ENCODE results near the gene PRKCI. TPM values are rescaled to one million over a fixed set of nuclear protein-coding genes. Genes with fewer than 3 reads are reported as not detected.

The PRKCI gene
- total and polyA plus RNA-seq, 2 donors, result 15.5 to 88.2 TPM

GRCh38 chr3:170277833-170278580 lies 55.8 kb downstream of the PRKCI start:
- no peak for DNase-seq (ENCODE audit: extremely low spot score)
- H3K4me1 ChIP-seq (ENCODE audit: insufficient read depth), result no peaks in the 10 kb centered on the region
- 92% methylated on average over 5 of the region's 5 CpGs for WGBS
- H3K36me3 ChIP-seq (ENCODE audit: insufficient read depth), result peaks cover 3% of the 10 kb centered on the region
- H3K4me3 ChIP-seq (ENCODE audit: low read depth, low read length), result no peak overlapping the region
- no peak overlapping the region for H3K27ac ChIP-seq (ENCODE audit: low read depth)

GRCh38 chr3:170278627-170279026 lies 56.4 kb downstream of the PRKCI start:
- no peak for DNase-seq (ENCODE audit: extremely low spot score)

GRCh38 chr3:170290194-170290593 lies 68.0 kb downstream of the PRKCI start:
- no peak overlapping the region for H3K27ac ChIP-seq (ENCODE audit: low read depth)
- DNase-seq (ENCODE audit: extremely low spot score), result no peak
- H3K4me1 ChIP-seq (ENCODE audit: insufficient read depth), result no peaks in the 10 kb centered on the region
- 87% methylated on average over 2 of the region's 2 CpGs for WGBS
- H3K4me3 ChIP-seq (ENCODE audit: low read depth, low read length), result no peak overlapping the region
- H3K36me3 ChIP-seq (ENCODE audit: insufficient read depth), result peaks cover 2% of the 10 kb centered on the region

More at GRCh38 chr3:170278627-170279026, 56.4 kb downstream of the PRKCI start:
- Histone ChIP-seq H3K27ac (ENCODE audit: low read depth) (no peak overlapping the region), H3K4me1 (ENCODE audit: insufficient read depth) (no peaks in the 10 kb centered on the region), H3K36me3 (ENCODE audit: insufficient read depth) (no peaks in the 10 kb centered on the region), H3K4me3 (ENCODE audit: low read depth, low read length) (no peak overlapping the region)
- WGBS, result 82% methylated on average over 1 of the region's 1 CpG

- Histone ChIP-seq H3K4me1 (ENCODE audit: insufficient read depth) (no peaks in the 10 kb centered on the region), H3K36me3 (ENCODE audit: insufficient read depth) (peaks cover 2% of the 10 kb centered on the region), H3K27ac (ENCODE audit: low read depth) (no peak overlapping the region), H3K4me3 (ENCODE audit: low read depth, low read length) (no peak overlapping the region)
- DNase-seq (ENCODE audit: extremely low spot score), result no peak
- WGBS, result 94% methylated on average over 8 of the region's 8 CpGs
These were observed 73.4 kb downstream of the PRKCI start for GRCh38 chr3:170295586-170295985.

- no peaks in the 10 kb centered on the region for H3K4me1 ChIP-seq (ENCODE audit: insufficient read depth)
- DNase-seq (ENCODE audit: extremely low spot score), result no peak
- H3K4me3 ChIP-seq (ENCODE audit: low read depth, low read length), result no peak overlapping the region
- H3K36me3 ChIP-seq (ENCODE audit: insufficient read depth), result peaks cover 2% of the 10 kb centered on the region
- H3K27ac ChIP-seq (ENCODE audit: low read depth), result no peak overlapping the region
These were observed 74.5 kb downstream of the PRKCI start for GRCh38 chr3:170296703-170297102.

- Histone ChIP-seq H3K4me1 (ENCODE audit: insufficient read depth) (no peaks in the 10 kb centered on the region), H3K27ac (ENCODE audit: low read depth) (no peak overlapping the region), H3K4me3 (ENCODE audit: low read depth, low read length) (no peak overlapping the region), H3K36me3 (ENCODE audit: insufficient read depth) (no peaks in the 10 kb centered on the region)
- no peak for DNase-seq (ENCODE audit: extremely low spot score)
- 53% methylated on average over 3 of the region's 3 CpGs for WGBS
These were observed 79.2 kb downstream of the PRKCI start for GRCh38 chr3:170301405-170301804.

- Histone ChIP-seq H3K4me1 (ENCODE audit: insufficient read depth) (no peaks in the 10 kb centered on the region), H3K27ac (ENCODE audit: low read depth) (no peak overlapping the region), H3K4me3 (ENCODE audit: low read depth, low read length) (no peak overlapping the region), H3K36me3 (ENCODE audit: insufficient read depth) (no peaks in the 10 kb centered on the region)
- WGBS, result 97% methylated on average over 1 of the region's 1 CpG
- no peak for DNase-seq (ENCODE audit: extremely low spot score)
These were observed 79.8 kb downstream of the PRKCI start for GRCh38 chr3:170302008-170302407.

GRCh38 chr3:170306015-170306414 lies 83.8 kb downstream of the PRKCI start:
- Histone ChIP-seq H3K27ac (ENCODE audit: low read depth) (no peak overlapping the region), H3K36me3 (ENCODE audit: insufficient read depth) (no peaks in the 10 kb centered on the region), H3K4me3 (ENCODE audit: low read depth, low read length) (no peak overlapping the region), H3K4me1 (ENCODE audit: insufficient read depth) (peaks cover 1% of the 10 kb centered on the region)
- WGBS, result 93% methylated on average over 2 of the region's 2 CpGs
- DNase-seq (ENCODE audit: extremely low spot score), result no peak

GRCh38 chr3:170307671-170308405 lies 85.6 kb downstream of the PRKCI start:
- 76% methylated on average over 11 of the region's 11 CpGs for WGBS
- peaks cover 1% of the 10 kb centered on the region for H3K4me1 ChIP-seq (ENCODE audit: insufficient read depth)
- no peak for DNase-seq (ENCODE audit: extremely low spot score)
- H3K36me3 ChIP-seq (ENCODE audit: insufficient read depth), result no peaks in the 10 kb centered on the region
- H3K4me3 ChIP-seq (ENCODE audit: low read depth, low read length), result no peak overlapping the region
- H3K27ac ChIP-seq (ENCODE audit: low read depth), result no peak overlapping the region

GRCh38 chr3:170309046-170309445 lies 86.8 kb downstream of the PRKCI start:
- WGBS, result 41% methylated on average over 1 of the region's 1 CpG
- no peak for DNase-seq (ENCODE audit: extremely low spot score)
- H3K36me3 ChIP-seq (ENCODE audit: insufficient read depth), result no peaks in the 10 kb centered on the region
- peaks cover 1% of the 10 kb centered on the region for H3K4me1 ChIP-seq (ENCODE audit: insufficient read depth)
- H3K27ac ChIP-seq (ENCODE audit: low read depth), result no peak overlapping the region
- H3K4me3 ChIP-seq (ENCODE audit: low read depth, low read length), result no peak overlapping the region

GRCh38 chr3:170317954-170318353 lies 95.7 kb downstream of the PRKCI start:
- H3K4me1 ChIP-seq (ENCODE audit: insufficient read depth), result no peaks in the 10 kb centered on the region
- WGBS, result 76% methylated on average over 3 of the region's 3 CpGs
- H3K27ac ChIP-seq (ENCODE audit: low read depth), result no peak overlapping the region
- no peaks in the 10 kb centered on the region for H3K36me3 ChIP-seq (ENCODE audit: insufficient read depth)
- no peak for DNase-seq (ENCODE audit: extremely low spot score)
- H3K4me3 ChIP-seq (ENCODE audit: low read depth, low read length), result no peak overlapping the region

GRCh38 chr3:170320461-170321121 lies 98.4 kb downstream of the PRKCI start:
- DNase-seq (ENCODE audit: extremely low spot score), result no peak
- no peak overlapping the region for H3K27ac ChIP-seq (ENCODE audit: low read depth)
- no peaks in the 10 kb centered on the region for H3K4me1 ChIP-seq (ENCODE audit: insufficient read depth)
- H3K4me3 ChIP-seq (ENCODE audit: low read depth, low read length), result no peak overlapping the region
- no peaks in the 10 kb centered on the region for H3K36me3 ChIP-seq (ENCODE audit: insufficient read depth)
- 68% methylated on average over 7 of the region's 7 CpGs for WGBS

GRCh38 chr3:170321321-170322034 lies 99.3 kb downstream of the PRKCI start:
- H3K4me3 ChIP-seq (ENCODE audit: low read depth, low read length), result no peak overlapping the region
- no peak for DNase-seq (ENCODE audit: extremely low spot score)
- 92% methylated on average over 11 of the region's 11 CpGs for WGBS
- no peaks in the 10 kb centered on the region for H3K4me1 ChIP-seq (ENCODE audit: insufficient read depth)
- H3K27ac ChIP-seq (ENCODE audit: low read depth), result no peak overlapping the region
- H3K36me3 ChIP-seq (ENCODE audit: insufficient read depth), result no peaks in the 10 kb centered on the region

Data from urinary bladder (tissue), 4 donors.